Activated CD4-positive, alpha-beta T cell treated with anti-CD3 and anti-CD28 coated beads, Interleukin-2, amount 10 ng/mL, durations not matched to agents 24 days and 14 days (primary cell): ENCODE measurements around the gene LRRC4C. TPM values are rescaled to one million over a fixed set of nuclear protein-coding genes. Genes with fewer than 3 reads are reported as not detected.
"Not testable (repeated sequence)": the region's sequence is repeated elsewhere in the genome, so short reads cannot be mapped to it uniquely, and the experiment has no call there.

Source experiments
- DNase-seq: peaks from one replicate; pipeline ENCODE4 v3.0.0; 2022
- H3K27ac Mint-ChIP-seq: one replicate; pipeline ENCODE4 v1.8.0; 2022; ENCODE audit warnings: mild to moderate bottlenecking, mixed read lengths
- H3K27me3 Mint-ChIP-seq: one replicate; pipeline ENCODE4 v1.8.0; 2022; ENCODE audit warnings: mixed read lengths
- H3K36me3 Mint-ChIP-seq: one replicate; pipeline ENCODE4 v1.8.0; 2022; ENCODE audit warnings: low read depth, mild to moderate bottlenecking, mixed read lengths
- H3K4me1 Mint-ChIP-seq: one replicate; pipeline ENCODE4 v1.8.0; 2021; ENCODE audit warnings: mixed read lengths
- H3K4me3 Mint-ChIP-seq: one replicate; pipeline ENCODE4 v1.8.0; 2022; ENCODE audit warnings: mild to moderate bottlenecking, moderate library complexity, mixed read lengths
- H3K9me3 Mint-ChIP-seq: one replicate; pipeline ENCODE4 v1.8.0; 2021; ENCODE audit warnings: mixed read lengths
- intact Hi-C: fragments of 100-400 bp; cut with micrococcal nuclease; formaldehyde crosslinking; loops from one replicate; pipeline ENCODE4 v1.15.1; 2023
- total RNA-seq: library from RNA; stranded (reverse); gene quantifications from 2 replicates; pipeline ENCODE4 v1.2.3, GENCODE V29; 2022

The LRRC4C gene
- total RNA-seq, 1 donor from 2014 or later = not detected

- Mint-ChIP-seq H3K4me1 (no peaks in the 10 kb centered on the region), H3K4me3 (no peak overlapping the region), H3K9me3 (no peaks in the 10 kb centered on the region), H3K27ac (no peak overlapping the region), H3K36me3 (no peaks in the 10 kb centered on the region), H3K27me3 (no peaks in the 10 kb centered on the region)
- intact Hi-C loops = no loop called here
- no peak for DNase-seq
Observed at GRCh38 chr11:40240284-40240683, 1219.2 kb downstream of the LRRC4C start.

DNA sequence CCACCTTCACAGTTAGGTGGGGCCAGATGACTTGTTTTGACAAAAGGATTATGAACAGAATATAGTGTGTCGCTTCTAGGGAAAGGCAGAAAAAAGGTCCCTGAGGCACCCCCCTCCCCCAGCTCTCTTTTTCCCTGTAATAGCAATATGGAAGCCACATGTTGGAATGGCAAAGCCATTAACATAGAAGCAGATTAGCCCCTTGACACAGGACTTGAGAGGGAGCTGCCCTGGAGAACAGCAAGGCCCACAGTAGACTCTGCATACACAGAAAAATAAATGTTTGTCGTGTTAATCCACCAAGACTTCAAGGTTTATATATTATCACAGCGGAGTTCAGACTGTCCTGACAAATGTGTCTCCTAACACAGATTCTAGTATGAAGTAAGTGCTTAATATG is 1222.9 kb downstream of the LRRC4C start:
- no peak overlapping the region for H3K4me3 Mint-ChIP-seq
- DNase-seq = no peak
- no peaks in the 10 kb centered on the region for H3K36me3 Mint-ChIP-seq
- no peak overlapping the region for H3K27ac Mint-ChIP-seq
- intact Hi-C loops = no loop called here
- no peaks in the 10 kb centered on the region for H3K4me1 Mint-ChIP-seq
- H3K27me3 Mint-ChIP-seq = no peaks in the 10 kb centered on the region
- no peaks in the 10 kb centered on the region for H3K9me3 Mint-ChIP-seq

GRCh38 chr11:40235841-40236240 is 1223.6 kb downstream of the LRRC4C start:
- H3K36me3 Mint-ChIP-seq = no peaks in the 10 kb centered on the region
- no peak overlapping the region for H3K27ac Mint-ChIP-seq
- intact Hi-C loops = no loop called here
- H3K4me3 Mint-ChIP-seq = no peak overlapping the region
- no peaks in the 10 kb centered on the region for H3K4me1 Mint-ChIP-seq
- H3K9me3 Mint-ChIP-seq = no peaks in the 10 kb centered on the region
- no peak for DNase-seq
- H3K27me3 Mint-ChIP-seq = no peaks in the 10 kb centered on the region

DNA sequence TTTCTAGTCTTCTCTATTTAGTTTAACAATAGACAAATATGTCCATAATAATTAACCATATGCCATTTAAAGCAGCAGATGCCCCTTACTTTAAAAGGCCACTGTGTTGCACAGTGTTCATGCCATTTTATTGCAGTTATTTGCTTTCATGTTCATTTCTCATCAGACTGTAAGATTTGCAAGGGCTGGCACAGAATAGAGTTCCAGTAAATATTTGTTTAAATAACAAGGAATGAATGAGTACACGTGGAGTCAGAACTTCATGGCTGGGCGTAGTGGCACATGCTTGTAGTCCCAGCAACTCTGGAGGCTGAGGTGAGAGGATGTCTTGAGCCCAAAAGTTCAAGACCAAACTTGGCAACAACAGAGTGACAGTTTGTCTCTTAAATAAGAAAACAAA is 1228.6 kb downstream of the LRRC4C start:
- Mint-ChIP-seq H3K27me3 (no peaks in the 10 kb centered on the region), H3K27ac (no peak overlapping the region)

GRCh38 chr11:40228662-40229061 is 1230.8 kb downstream of the LRRC4C start:
- Mint-ChIP-seq H3K4me3 (no peak overlapping the region), H3K27ac (no peak overlapping the region), H3K36me3 (no peaks in the 10 kb centered on the region), H3K9me3 (no peaks in the 10 kb centered on the region), H3K4me1 (no peaks in the 10 kb centered on the region), H3K27me3 (no peaks in the 10 kb centered on the region)
- intact Hi-C loops = no loop called here
- DNase-seq = no peak

More for the DNA sequence above, 1228.6 kb downstream of the LRRC4C start:
- Mint-ChIP-seq H3K4me1 (no peaks in the 10 kb centered on the region), H3K9me3 (no peaks in the 10 kb centered on the region), H3K4me3 (no peak overlapping the region), H3K36me3 (no peaks in the 10 kb centered on the region)
- DNase-seq = no peak
- intact Hi-C loops = no loop called here

GRCh38 chr11:40227730-40228129 is 1231.7 kb downstream of the LRRC4C start:
- H3K4me1 Mint-ChIP-seq = no peaks in the 10 kb centered on the region
- no peak overlapping the region for H3K4me3 Mint-ChIP-seq
- intact Hi-C loops = no loop called here
- no peak for DNase-seq
- H3K9me3 Mint-ChIP-seq = no peaks in the 10 kb centered on the region
- H3K27me3 Mint-ChIP-seq = no peaks in the 10 kb centered on the region
- no peaks in the 10 kb centered on the region for H3K36me3 Mint-ChIP-seq
- no peak overlapping the region for H3K27ac Mint-ChIP-seq

DNA sequence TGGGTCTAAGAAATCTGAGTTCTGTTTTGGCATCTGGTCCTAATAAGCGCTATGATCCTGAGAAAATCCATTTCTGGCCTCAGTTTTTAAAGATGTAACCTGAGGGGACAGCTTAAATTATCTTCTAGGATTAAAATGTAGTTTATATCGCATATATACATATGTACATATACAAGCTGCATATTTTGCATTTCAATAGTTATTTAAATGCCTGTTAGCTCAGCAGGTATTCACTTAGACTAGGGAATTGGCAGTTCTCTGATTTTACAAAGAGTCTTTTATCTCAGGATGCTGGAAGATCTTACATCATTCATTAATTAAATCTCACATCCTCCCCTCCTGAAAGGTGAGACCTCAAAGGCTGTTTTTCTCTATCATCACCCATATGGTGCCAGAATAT is 1232.8 kb downstream of the LRRC4C start:
- no peaks in the 10 kb centered on the region for H3K9me3 Mint-ChIP-seq
- no peak overlapping the region for H3K27ac Mint-ChIP-seq
- no peaks in the 10 kb centered on the region for H3K4me1 Mint-ChIP-seq
- DNase-seq = no peak
- no peak overlapping the region for H3K4me3 Mint-ChIP-seq
- intact Hi-C loops = no loop called here
- H3K36me3 Mint-ChIP-seq = no peaks in the 10 kb centered on the region
- no peaks in the 10 kb centered on the region for H3K27me3 Mint-ChIP-seq

GRCh38 chr11:40223596-40224330 is 1235.7 kb downstream of the LRRC4C start:
- Mint-ChIP-seq H3K27ac (no peak overlapping the region), H3K4me3 (no peak overlapping the region), H3K36me3 (no peaks in the 10 kb centered on the region), H3K4me1 (no peaks in the 10 kb centered on the region), H3K9me3 (no peaks in the 10 kb centered on the region), H3K27me3 (no peaks in the 10 kb centered on the region)
- DNase-seq = no peak
- intact Hi-C loops = no loop called here

- Mint-ChIP-seq H3K36me3 (no peaks in the 10 kb centered on the region), H3K4me1 (no peaks in the 10 kb centered on the region), H3K27me3 (no peaks in the 10 kb centered on the region), H3K9me3 (no peaks in the 10 kb centered on the region), H3K4me3 (no peak overlapping the region), H3K27ac (no peak overlapping the region)
- no peak for DNase-seq
- intact Hi-C loops = no loop called here
Observed at GRCh38 chr11:40219401-40219800, 1240.1 kb downstream of the LRRC4C start.

- intact Hi-C loops = no loop called here
- no peaks in the 10 kb centered on the region for H3K4me1 Mint-ChIP-seq
- H3K36me3 Mint-ChIP-seq = no peaks in the 10 kb centered on the region
- DNase-seq = no peak
- H3K4me3 Mint-ChIP-seq = no peak overlapping the region
- no peaks in the 10 kb centered on the region for H3K9me3 Mint-ChIP-seq
- no peaks in the 10 kb centered on the region for H3K27me3 Mint-ChIP-seq
- H3K27ac Mint-ChIP-seq = no peak overlapping the region
Observed at GRCh38 chr11:40215556-40215955, 1243.9 kb downstream of the LRRC4C start.

DNA sequence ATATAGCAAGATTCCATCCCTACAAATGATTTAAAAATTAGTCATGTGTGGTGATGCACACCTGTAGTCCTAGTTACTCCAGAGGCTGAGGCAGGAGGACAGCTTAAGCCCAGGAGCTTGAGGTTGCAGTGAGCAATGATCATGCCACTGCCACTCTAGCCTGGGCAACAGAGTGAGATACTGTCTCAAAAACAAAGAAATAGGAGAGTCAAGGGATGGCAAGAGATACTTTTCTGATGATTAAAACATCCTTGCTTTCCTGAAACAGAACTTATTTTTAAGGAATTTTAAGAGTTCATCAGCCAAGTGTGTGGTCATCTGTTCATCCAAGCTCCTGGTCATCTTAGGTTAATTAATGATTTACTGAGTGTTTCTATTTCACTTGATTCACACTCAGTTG is 1252.0 kb downstream of the LRRC4C start:
- no peak for DNase-seq
- Mint-ChIP-seq H3K9me3 (no peaks in the 10 kb centered on the region), H3K4me1 (no peaks in the 10 kb centered on the region), H3K36me3 (no peaks in the 10 kb centered on the region), H3K27me3 (no peaks in the 10 kb centered on the region), H3K27ac (no peak overlapping the region), H3K4me3 (no peak overlapping the region)
- intact Hi-C loops = no loop called here

DNA sequence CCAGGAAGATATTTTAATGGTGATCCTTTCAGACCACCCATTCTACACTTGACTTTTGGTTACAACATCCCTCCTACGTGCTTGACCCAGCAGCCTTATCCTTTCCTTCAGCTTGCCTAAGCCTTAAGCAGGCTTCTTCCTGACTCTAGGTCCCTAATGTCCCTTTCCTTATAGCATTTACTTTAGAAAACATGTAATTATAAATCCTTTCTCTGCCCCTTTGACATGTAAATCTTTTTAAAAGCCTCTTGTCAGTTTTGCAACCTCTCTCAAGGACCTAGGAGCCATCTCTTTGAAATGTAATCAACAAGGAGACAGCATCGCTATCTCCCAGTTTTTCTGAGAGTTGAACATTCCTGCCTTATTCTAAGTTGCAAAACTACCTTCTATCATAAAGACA is 1255.2 kb downstream of the LRRC4C start:
- no peak for DNase-seq
- intact Hi-C loops = no loop called here
- H3K36me3 Mint-ChIP-seq = no peaks in the 10 kb centered on the region

GRCh38 chr11:40203606-40204005 is 1255.8 kb downstream of the LRRC4C start:
- H3K9me3 Mint-ChIP-seq = peaks cover 5% of the 10 kb centered on the region
- intact Hi-C loops = no loop called here
- H3K4me1 Mint-ChIP-seq = no peaks in the 10 kb centered on the region
- H3K4me3 Mint-ChIP-seq = no peak overlapping the region
- no peaks in the 10 kb centered on the region for H3K36me3 Mint-ChIP-seq
- no peak for DNase-seq
- no peaks in the 10 kb centered on the region for H3K27me3 Mint-ChIP-seq
- no peak overlapping the region for H3K27ac Mint-ChIP-seq

More for the DNA sequence above, 1255.2 kb downstream of the LRRC4C start:
- Mint-ChIP-seq H3K4me1 (no peaks in the 10 kb centered on the region), H3K27ac (no peak overlapping the region), H3K27me3 (no peaks in the 10 kb centered on the region), H3K4me3 (no peak overlapping the region), H3K9me3 (peaks cover 5% of the 10 kb centered on the region)

DNA sequence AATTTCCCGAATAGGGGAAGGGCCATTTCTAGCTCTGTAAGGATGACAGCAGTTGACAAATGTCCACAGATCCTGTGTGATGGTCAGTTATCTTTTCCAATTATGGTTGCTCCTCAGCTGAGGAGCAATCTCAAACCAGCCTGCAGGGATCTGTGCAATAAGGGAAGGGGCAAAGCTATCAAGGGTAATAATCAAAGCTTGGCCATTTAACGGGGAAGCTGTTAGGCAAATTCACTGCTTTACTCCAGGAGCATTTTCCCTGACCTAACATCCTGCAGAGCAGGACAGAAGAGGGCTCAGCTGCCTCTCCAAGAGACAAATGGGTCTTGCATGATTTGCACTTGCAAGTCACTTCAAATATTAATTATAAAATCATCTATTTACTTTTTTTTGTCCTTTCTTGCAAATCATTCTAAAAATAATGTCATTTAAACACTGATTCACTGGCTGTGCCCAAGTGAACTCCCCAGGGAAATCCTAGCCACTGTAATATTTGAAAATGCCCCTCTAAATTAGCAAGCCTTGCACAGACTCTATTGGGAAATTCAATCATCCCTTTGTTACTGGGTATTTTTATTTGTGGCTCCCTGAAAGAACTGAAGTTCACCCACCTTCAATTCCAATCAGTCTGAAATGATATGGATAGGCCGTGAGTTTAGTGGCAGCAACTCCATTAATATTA is 1256.7 kb downstream of the LRRC4C start:
- H3K4me3 Mint-ChIP-seq = no peak overlapping the region
- no peak for DNase-seq
- H3K36me3 Mint-ChIP-seq = no peaks in the 10 kb centered on the region
- peaks cover 5% of the 10 kb centered on the region for H3K9me3 Mint-ChIP-seq
- H3K27ac Mint-ChIP-seq = no peak overlapping the region
- H3K4me1 Mint-ChIP-seq = no peaks in the 10 kb centered on the region
- intact Hi-C loops = no loop called here
- H3K27me3 Mint-ChIP-seq = no peaks in the 10 kb centered on the region

DNA sequence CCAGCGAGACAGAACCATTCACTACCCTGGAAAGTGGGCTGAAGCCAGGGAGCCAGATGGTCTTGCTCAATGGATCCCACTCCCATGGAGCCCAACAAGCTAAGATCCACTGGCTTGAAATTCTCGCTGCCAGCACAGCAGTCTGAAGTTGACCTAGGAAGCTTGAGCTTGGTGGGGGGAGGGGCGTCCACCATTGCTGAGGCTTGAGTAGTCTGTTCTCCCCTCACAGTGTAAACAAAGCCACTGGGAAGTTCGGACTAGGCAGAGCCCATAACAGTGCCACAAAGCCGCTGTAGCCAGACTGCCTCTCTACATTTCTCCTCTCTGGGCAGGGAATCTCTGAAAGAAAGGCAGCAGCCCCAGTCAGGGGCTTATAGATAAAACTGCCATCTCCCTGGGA is 1266.9 kb downstream of the LRRC4C start:
- H3K4me3 Mint-ChIP-seq, H3K36me3 Mint-ChIP-seq, H3K4me1 Mint-ChIP-seq, H3K27me3 Mint-ChIP-seq, H3K27ac Mint-ChIP-seq, H3K9me3 Mint-ChIP-seq, intact Hi-C loops, DNase-seq: not testable (repeated sequence)
